Stimulated activated CD4-positive, alpha-beta T cell treated with anti-CD3 and anti-CD28 coated beads, TNF-alpha, amount 100 ng/mL, for 1 hour (primary cell): ENCODE results near the gene SPR.

Source experiments
- DNase-seq, 3 donors: peaks; one replicate each; pipeline ENCODE4 v3.0.0-alpha.2; 2020; ENCODE audit warnings: low read depth in 3 of 3, low spot score in 1 of 3

SPR gene

DNA sequence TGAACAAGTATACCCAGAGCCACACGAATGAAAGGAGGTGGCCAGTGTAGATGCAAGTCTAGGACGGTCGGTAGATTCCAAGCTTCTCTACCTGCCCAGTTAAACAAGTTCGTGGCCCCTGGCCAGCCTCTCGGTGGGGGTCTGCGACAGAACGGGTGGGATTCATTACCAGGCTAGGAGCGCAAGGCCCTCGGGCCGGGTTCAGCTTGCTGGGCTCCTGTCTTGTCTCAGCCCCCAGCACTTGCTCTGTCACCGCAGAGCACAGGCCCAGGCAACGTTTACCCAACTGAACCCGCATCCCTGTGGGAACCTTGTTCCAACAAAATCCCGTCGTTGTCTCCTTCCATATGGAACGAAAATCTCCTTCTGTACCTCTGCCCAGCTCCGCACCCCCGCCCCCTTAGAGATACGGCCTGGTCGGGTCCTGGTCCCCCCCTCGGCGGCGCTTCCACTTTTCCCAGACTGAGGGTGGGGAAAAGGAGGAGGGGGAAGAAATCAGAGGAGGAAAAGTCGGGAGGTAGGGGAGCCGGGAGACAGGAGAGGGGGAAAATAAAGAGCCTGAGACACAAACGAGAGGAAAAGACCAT lies 28.2 kb downstream of the SPR start:
- no peak for DNase-seq

DNA sequence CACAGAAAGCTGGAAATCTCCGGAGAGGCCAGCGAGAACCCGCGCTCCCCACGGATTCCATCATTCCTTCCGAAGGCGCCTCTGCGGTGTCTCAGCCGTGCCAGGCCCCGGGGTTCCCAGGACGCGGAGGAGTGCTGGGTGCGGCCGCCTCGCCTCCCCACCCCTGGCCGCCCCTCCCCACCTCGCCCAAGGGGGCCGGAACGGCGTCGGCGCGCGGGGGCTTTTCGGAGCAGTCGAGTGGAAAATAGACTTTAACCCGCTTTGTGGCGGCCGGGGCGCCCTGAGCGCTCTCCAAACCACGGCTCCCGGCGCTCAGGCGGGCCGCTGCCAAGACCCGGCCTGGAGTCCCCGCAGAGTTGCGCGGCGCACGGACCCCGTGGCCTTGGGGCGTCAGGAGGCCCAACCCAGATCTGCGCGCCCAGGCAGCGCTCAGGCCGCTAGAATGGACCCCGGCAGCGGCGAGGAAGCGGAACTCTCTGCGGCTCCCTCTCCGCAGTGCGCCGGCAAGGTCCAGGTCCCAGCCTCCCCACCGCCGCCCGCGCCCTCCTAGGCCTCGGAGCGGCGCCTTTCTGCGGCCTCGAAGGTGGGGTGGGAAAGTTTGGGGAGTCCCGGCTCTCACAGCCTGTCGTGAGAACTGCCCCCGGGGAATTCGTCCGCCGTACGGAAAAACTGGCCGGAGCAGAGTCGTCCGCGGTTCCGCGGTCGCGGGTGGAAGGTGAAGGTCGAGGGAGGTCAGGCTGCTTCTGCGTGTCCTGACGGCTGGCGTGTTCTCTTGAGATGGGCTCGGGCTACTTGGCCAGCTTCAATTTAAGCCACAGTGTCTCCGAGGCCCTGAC lies 28.9 kb downstream of the SPR start:
- no peak for DNase-seq

DNA sequence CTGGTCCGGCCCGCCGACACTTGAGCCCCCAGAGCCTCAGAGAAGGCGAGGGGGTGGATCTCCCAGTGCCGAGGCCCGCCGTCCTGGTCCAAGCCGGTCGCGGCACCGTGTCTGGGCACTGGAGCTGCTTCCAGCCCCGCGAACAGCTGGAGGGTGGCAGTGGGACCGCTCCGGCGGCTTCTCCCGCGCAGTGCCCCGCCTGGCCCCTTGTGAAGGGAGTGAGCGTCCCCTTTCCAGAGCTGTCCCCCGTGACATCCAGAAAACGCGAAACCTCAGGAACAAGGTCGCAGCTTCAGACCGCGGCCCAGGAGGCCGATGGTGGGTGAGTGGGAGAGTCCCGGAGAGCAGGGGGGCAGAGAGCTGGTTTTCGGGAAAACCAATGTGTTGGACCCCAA lies 29.5 kb downstream of the SPR start:
- DNase-seq: no peak

DNA sequence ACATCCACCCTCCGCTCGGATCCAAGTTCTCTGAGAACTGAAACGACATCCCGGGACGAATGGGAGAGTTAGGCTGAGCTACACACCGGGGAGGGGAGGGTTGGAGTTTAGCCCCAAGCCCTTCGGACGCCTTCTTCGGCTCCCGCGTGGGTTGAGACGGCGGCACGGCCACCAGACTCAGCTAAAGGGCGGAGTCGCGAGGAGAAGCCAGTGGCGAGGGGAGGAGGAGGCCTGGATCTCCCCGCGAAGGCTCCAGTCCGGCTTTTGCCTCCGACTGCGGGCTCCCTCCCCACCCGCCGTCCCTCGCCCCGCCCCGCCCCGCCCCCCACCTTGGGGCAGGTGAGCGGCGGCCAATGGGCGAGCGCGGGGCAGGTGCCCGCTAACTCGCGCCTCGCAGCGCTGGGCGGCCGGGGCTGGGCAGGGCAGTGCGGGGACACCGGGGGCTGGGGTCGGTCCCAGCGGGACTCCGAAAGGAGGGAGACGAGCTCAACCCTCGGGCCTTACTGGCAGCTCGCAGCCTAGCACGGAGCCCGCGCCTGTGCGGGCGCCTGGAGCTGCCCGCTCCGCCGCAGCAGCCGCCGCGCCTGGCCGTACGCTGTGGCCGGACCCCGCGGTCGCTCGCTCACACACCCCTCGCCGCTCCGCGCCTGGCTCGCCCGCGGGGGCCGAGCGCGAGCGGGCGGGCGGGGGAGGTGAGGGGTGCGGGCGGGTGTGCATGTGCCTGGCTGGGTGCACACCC lies 30.1 kb downstream of the SPR start, which contains the start of gene EMX1:
Gene EMX1 (plus strand): TSS at position 382 of the 739 bp plus-strand sequence. CDS start 334 bp downstream, at position 716.
- no peak for DNase-seq

DNA sequence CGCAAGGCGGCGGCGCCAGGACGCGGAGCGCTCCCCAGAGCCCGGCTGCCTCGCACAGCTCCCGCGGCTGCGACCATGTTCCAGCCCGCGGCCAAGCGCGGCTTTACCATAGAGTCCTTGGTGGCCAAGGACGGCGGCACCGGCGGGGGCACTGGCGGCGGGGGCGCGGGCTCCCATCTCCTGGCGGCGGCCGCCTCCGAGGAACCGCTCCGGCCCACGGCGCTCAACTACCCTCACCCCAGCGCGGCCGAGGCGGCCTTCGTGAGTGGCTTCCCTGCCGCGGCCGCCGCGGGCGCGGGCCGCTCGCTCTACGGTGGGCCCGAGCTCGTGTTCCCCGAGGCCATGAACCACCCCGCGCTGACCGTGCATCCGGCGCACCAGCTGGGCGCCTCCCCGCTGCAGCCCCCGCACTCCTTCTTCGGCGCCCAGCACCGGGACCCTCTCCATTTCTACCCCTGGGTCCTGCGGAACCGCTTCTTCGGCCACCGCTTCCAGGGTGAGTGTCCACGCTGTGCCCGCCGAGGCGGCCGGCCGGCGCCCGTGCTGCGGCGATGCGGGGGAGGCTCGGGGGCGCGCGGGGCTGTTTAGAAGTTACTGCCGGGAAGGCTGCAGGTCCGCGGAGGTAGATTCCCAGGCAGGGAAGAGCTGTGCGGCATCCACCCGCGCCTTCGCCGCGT lies 30.8 kb downstream of the SPR start:
- DNase-seq: no peak

DNA sequence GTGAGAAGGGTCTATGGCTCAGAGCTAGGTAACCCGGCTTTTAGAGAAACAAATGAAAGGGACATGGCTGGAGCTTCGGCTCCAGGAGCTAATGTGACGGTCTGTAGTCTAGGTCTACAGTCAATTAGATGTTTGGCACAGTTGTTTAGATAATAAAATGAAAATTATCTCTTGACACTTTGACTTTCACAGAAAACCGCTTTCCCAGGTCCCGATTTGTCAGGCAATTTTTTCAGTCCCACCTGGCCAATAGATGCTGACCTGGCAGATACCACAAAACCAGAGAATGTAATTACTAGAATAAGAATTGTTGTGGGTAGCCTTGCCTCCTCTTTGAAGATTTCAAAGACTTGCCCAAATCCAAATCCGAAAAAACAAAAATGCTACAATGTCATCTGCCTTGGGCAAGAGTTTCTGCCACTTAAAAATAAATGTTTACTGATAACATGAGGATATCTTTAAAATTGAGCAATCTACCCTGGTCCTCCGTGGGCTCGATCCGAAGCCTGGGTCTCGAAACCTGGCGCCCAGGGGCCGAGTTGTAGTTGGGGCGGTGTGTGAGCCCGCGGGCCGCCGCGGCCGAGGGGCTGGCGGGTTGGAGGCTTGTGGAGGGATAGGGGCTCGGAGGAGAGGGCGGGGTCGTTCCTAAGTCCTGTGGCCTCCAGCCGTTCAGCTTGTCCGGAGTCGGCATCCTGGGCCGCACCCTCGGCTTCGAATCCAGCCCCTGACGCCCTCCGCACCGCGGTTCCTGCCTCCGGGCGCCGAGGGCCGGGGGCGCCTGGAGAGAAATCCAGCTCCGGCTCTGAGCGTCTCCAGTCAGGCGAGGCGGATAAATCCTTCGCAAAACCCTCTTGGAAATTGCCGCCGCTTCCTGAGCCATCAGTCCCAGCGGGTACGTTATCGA lies 32.5 kb downstream of the SPR start:
- DNase-seq: no peak

GRCh38 chr2:72920318-72921087 lies 33.3 kb downstream of the SPR start:
- DNase-seq: no peak

GRCh38 chr2:72921088-72921851 lies 34.1 kb downstream of the SPR start:
- DNase-seq: no peak

DNA sequence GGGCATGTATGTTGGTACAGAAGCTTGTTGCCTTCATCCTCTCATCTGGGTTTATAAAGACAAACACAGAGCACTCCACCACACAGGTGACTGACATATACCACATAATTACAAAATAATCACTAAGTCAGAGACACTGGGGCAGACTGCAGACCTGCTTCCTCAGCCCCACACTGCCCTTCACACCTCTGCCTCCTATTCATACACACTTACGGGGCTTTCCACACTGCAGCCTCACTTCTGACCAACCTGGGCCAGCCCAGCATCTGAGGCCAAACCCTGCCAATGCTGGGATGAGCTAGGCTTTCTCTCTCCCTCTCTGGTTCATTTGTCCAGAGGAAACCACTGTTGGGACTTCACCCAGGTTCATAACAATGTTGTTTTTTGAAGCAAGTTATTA lies 34.6 kb downstream of the SPR start:
- no peak for DNase-seq

GRCh38 chr2:72923833-72924352 lies 36.7 kb downstream of the SPR start:
- DNase-seq: no peak

DNA sequence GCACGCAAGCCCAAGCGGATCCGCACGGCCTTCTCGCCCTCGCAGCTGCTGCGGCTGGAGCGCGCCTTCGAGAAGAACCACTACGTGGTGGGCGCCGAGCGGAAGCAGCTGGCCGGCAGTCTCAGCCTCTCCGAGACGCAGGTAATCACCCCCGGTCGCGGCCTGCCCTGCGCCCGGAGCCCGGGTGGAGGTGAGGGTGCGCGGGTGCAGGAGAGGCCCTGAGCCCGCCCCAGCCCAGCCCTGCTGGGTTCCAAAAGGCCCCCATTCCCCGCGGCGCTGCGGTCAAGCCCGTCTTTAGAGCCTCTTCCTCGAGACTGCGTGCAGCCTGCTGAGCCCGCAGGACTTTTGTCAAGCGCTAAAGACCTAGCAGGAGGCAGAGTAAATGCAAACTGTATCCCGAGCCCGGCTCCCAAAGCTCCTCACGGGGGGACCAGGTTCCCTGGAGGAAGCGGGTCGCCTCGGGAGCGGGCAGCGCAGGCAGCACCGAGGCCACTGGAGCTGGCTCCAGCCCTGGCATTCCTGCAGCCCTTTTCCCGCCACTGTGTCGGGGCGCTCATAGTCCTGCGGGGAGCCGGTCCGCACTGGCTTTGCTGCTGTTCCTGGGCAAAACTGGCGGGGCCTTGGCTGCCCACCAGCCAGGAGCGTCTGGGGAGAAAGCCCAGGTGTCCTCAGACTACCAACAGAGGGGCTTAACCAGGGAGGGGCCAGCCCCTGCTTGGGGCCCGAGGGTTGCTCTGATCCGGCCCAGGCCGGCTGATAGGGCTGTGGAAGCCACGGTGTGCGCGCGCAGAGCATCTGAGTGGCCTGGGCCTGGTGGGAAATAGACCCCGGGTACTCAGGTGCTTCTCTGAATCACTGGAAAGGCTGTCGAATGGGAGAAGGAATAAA lies 37.4 kb downstream of the SPR start:
- DNase-seq: no peak

GRCh38 chr2:72925328-72925943 lies 38.2 kb downstream of the SPR start:
- DNase-seq: no peak

DNA sequence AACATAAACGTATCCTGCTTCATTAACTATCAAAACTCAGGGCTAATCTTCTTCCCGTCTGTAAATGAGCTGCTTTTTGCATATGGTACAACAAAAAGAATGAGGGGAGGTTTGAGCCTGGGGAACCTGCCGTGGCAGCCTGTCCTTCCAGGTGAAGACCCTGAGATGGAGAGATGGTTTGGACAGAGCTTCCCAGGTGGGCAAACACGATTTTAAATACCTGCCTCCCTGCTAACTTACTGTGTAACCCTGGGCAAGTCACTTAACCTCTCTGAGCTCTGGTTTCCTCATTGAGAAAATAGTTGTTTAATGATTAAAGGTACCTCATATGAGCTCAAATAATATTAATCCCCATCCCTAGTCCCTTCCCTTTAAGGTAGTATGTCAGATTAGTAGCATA lies 39.2 kb downstream of the SPR start:
- DNase-seq: no peak

GRCh38 chr2:72926811-72927465 lies 39.7 kb downstream of the SPR start:
- DNase-seq: no peak

- no peak for DNase-seq
These were observed 40.7 kb downstream of the SPR start for GRCh38 chr2:72927619-72928550.

DNA sequence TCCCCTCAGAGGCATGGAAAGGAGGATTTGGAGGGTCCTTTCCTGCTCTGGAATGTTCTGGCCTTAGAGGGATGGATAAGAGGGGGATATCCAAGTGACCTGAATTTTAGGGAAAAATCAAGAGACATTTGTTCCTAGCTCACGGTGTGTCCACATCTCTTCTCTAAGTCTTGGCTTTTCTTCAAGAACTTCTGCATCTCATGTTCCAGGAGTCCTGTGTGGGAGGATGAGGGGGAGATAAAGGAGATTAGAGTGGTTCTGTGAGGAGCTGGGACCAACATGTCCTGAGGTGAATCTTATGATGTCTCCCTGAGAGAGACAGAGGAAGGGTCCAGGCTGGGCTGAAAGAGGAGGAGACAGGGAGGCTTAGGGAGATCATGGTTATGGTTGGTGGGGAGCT lies 41.8 kb downstream of the SPR start:
- DNase-seq: no peak
